GM10248 (cell line): ENCODE measurements around the gene ZNFX1.

Experiments
- CTCF ChIA-PET: fragments of 300-600 bp; sonication (Branson Sonifier 250); formaldehyde crosslinking; extraction: SDS; loops from one replicate; lab custom pipeline; 2021; ENCODE audit warnings: antibody characterized with exemption; lab: Yijun Ruan, JAX
- POLR2A ChIA-PET: fragments of 350-650 bp; sonication (Branson Sonifier 250); formaldehyde crosslinking; extraction: SDS; loops from one replicate; lab custom pipeline; 2020; ENCODE audit warnings: antibody characterized with exemption; lab: Yijun Ruan, JAX
- DNase-seq: peaks from one replicate; pipeline ENCODE4 v3.0.0; 2012; ENCODE audit errors: extremely low spot score
- CTCF ChIP-seq: IDR thresholded peaks from 2 replicates; pipeline ENCODE4 v1.5.1; 2012; ENCODE audit warnings: mild to moderate bottlenecking, low read depth; ENCODE audit errors: extremely low read depth, missing control alignments, control extremely low read depth

Gene ZNFX1

GRCh38 chr20:49278036-49278817, at the start of gene ZNFX1:
ZNFX1 (minus strand) TSS chr20:49278057; CDS start chr20:49275839, 2,218 bp downstream.
- peak; percentile 95 for DNase-seq
- peak; percentile 18 for TF ChIP-seq CTCF
- CTCF ChIA-PET = no interaction called here
- POLR2A ChIA-PET = interaction anchor here (0.6 to 1.2 kb wide), 7 partner anchors 8 to 832 kb away, joined by 3 to 10 read pairs (median 4); no protein-coding TSS in a partner anchor

- no peak for DNase-seq
- TF ChIP-seq CTCF = no peak
- CTCF ChIA-PET = no interaction called here
- POLR2A ChIA-PET = no interaction called here
These were observed 48.2 kb upstream of the ZNFX1 start for GRCh38 chr20:49326026-49326425.

- CTCF ChIA-PET = interaction anchor here (0.6 to 2.4 kb wide), 4 partner anchors 62 to 259 kb away, joined by 3 to 10 read pairs (median 3); no protein-coding TSS in a partner anchor
- no peak for DNase-seq
- no peak for TF ChIP-seq CTCF
- POLR2A ChIA-PET = no interaction called here
These were observed 46.4 kb upstream of the ZNFX1 start for GRCh38 chr20:49324306-49324705.

- POLR2A ChIA-PET = no interaction called here
- CTCF ChIA-PET = interaction anchor here (0.6 to 2.4 kb wide), 6 partner anchors 8 to 259 kb away, joined by 3 to 10 read pairs (median 4); no protein-coding TSS in a partner anchor
- TF ChIP-seq CTCF = peak; percentile 53
- peak; percentile 36 for DNase-seq
These were observed 45.9 kb upstream of the ZNFX1 start for GRCh38 chr20:49323622-49324238.

GRCh38 chr20:49320460-49320859, 42.6 kb upstream of the ZNFX1 start:
- POLR2A ChIA-PET = no interaction called here
- TF ChIP-seq CTCF = peak; percentile 3
- CTCF ChIA-PET = interaction anchor here (1.0 to 1.5 kb wide), 7 partner anchors 10 to 173 kb away, joined by 3 to 4 read pairs (median 3); no protein-coding TSS in a partner anchor
- DNase-seq = no peak

- POLR2A ChIA-PET = interaction anchor here (0.7 kb wide), 1 partner anchor 228 kb away, joined by 4 read pairs; no protein-coding TSS in a partner anchor
- CTCF ChIA-PET = interaction anchor here (1.5 kb wide), 1 partner anchor 174 kb away, joined by 3 read pairs; no protein-coding TSS in a partner anchor
- no peak for TF ChIP-seq CTCF
- no peak for DNase-seq
These were observed 41.5 kb upstream of the ZNFX1 start for GRCh38 chr20:49319208-49319809.
